Measurements from ENCODE around the gene AGFG2. TPM values are rescaled to one million over a fixed set of nuclear protein-coding genes. Genes with fewer than 3 reads are reported as not detected.

AGFG2 gene
- total and polyA plus RNA-seq, 2 of the 13 experiments (the other 11 are each of a cell fraction or from before 2014, with no cell fraction given), result 125 to 132 TPM

GRCh38 chr7:100545360-100546128 is 6.5 kb downstream of the AGFG2 start (continued):
- no peak for TF ChIP-seq DMTF1 (CRISPR knock-in tag; IDR thresholded peaks at IDR 0.05)
- TF ChIP-seq ZNF138 (CRISPR knock-in tag; IDR thresholded peaks at IDR 0.05; ENCODE audit: low read depth), result no peak
- TF ChIP-seq ZNF296 (CRISPR knock-in tag; conservative IDR thresholded peaks at IDR 0.05), result no peak
- no peak for TF ChIP-seq ZNF142 (CRISPR knock-in tag; IDR thresholded peaks at IDR 0.05)
- TF ChIP-seq ZNF280B (CRISPR knock-in tag; IDR thresholded peaks at IDR 0.05; ENCODE audit: borderline replicate concordance), result no peak
- TF ChIP-seq ARNT (IDR thresholded peaks at IDR 0.05), result no peak
- no peak for TF ChIP-seq PRDM15 (CRISPR knock-in tag; IDR thresholded peaks at IDR 0.05)
- no peak for TF ChIP-seq ZNF784 (CRISPR knock-in tag; IDR thresholded peaks at IDR 0.05; ENCODE audit: borderline replicate concordance)
- TF ChIP-seq ZNF512 (CRISPR knock-in tag; IDR thresholded peaks at IDR 0.05), result no peak
- TF ChIP-seq PHF5A (CRISPR knock-in tag; IDR thresholded peaks at IDR 0.05; ENCODE audit: low read depth, unreplicated experiment), result no peak
- no peak for TF ChIP-seq RCOR2 (CRISPR knock-in tag; IDR thresholded peaks at IDR 0.05)
- TF ChIP-seq EED (CRISPR knock-in tag; IDR thresholded peaks at IDR 0.05), result no peak
